HG03439 (cell line): Measurements from ENCODE around the gene DENND1A.
"Not testable (repeated sequence)": the region's sequence is repeated elsewhere in the genome, so short reads cannot be mapped to it uniquely, and the experiment has no call there.

ENCODE experiments used
- ATAC-seq: cut with Tn5 transposase; IDR thresholded peaks from one replicate; pipeline ENCODE4 v1.9.1; 2021; ENCODE audit warnings: mild to moderate bottlenecking, moderate library complexity; ENCODE audit not compliant: unreplicated experiment

The DENND1A gene

DNA sequence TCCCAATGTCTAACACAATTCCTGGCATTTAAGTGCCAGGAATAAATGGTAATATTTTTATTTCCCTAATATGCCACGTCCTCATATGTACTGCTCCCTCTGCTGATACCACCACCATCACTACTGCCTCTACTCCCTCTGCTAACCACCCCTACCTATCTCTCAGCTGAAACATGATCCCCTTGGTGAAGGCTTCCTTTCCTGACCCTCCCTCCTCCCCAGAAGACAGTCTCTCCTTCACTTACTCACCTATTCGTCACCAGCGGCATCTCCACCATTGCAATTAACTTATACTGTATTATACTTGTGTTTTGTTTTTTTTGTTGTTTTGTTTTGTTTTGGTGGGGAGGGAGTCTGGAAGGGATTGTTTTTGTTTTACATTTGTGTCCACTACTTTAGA, 4.8 kb downstream of the DENND1A start:
- ATAC-seq: no peak

DNA sequence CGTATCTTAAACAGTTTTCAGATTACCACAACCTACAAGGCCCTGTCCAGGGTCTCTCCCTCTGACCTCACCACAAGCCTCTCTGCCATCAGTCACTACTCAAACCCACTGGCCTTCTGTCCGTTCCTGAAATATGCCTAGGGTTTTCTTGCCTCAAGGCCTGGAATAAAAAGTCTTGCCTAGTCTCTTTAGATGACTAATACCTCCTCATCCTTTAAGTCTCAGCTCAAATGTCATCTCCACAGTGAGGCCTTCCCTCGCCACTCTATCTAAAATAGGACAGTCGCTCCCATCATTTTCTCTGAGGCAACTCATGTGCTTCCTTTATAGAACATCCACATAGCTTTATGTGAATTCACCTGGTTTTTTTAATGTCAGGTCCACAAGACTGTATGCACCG, 5.2 kb downstream of the DENND1A start:
- ATAC-seq: no peak

DNA sequence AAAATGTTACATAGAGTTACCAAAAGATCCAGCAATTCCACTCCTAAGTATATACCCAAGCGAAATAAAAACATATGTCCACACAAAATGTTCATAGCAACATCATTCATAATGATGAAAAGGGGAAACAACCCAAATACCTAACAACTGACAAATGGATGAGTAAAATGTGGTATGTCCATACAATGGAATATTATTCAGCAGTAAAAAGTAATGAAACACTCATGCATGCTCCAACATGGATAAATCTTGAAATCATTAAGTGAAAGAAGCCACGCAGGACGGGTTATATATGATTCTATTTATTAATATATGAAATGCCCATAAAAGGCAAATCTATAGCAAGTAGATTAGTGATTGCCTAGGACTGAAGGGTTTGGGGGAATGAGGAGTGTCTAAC, 6.0 kb downstream of the DENND1A start:
- no peak for ATAC-seq

DNA sequence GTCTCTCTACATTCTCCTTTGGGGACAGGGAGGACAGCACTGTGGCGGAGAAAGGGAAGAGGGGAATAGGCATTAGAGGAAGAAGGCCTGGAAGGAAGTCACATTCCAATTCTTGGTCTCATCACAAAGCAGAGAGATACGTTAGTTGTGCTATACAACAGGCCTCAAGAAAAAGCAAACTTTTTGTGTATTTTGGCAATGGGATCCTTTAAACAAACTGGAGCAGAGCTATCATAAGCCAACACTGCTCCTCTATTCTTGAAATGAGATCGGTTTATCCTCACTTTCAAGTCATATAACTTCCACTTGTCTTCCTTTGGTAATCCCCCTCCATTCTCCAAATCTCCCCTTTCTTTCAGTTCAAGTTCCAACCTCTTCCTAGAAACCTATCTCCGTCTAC, 6.5 kb downstream of the DENND1A start:
- ATAC-seq: no peak

DNA sequence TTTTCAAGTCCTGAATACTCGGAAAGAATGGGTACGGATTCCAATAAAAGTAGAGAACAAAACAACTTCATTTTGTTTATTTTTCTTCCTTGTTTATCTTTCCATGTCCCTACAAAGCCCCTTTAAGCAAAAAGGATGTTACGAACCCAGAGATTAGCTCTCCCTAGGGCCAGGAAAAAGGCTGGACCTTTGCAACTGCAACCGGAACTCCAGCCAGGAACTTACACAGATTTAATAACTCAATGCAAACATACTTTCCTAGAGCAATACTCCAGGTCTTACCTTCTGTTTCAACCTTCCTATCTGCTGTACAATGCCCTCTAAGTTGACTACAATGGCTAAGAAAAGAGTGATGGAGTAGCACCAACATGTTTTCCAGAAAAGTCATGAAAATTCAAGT, 7.0 kb downstream of the DENND1A start:
- no peak for ATAC-seq

DNA sequence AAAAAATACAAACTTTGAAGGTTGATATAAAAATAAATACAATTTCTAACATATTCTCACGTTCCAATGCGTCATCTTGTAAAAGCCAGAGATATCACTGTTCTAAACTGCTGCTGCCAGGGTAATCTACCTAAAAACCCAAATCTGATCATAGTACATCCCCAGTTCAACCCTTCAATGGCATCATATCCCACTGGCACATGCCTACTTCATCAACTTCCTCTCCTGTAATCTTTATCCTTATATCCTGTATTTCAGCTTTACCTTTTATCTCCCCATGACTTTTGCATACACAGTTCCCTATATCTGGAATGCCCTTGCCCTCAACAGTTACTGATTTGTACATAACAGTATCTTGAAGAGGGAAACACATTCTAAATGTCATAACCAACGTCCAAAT, 7.5 kb downstream of the DENND1A start:
- no peak for ATAC-seq

DNA sequence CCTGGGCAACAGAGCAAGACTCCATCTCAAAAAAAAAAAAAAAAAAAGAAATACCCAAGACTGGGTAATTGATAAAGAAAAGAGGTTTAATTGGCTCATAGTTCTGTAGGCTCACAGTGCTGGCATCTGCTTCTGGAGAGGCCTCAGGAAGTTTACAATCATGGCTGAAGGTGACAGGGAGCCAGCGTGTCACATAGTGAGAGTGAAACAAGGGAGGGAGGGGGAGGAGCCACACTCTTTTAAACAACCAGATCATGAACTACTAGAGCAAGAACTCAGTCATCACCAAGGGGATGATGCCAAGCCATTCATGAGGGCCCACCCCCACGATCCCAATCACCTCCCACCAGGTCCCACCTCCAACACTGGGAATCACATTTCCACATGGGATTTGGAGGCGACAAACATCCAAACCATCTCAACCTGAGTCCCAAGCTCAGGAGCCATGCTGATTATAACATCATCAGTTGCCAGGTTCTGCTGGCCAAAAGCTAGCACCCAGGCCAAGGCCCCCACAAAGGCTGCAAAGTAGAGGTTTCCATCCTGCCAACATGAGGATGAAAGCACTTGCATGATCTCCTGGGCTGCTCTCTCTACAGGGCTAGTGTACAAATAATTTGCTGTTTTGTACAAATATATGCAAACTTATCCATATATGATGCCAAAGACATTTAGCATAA, 15.3 kb downstream of the DENND1A start:
- no peak for ATAC-seq

DNA sequence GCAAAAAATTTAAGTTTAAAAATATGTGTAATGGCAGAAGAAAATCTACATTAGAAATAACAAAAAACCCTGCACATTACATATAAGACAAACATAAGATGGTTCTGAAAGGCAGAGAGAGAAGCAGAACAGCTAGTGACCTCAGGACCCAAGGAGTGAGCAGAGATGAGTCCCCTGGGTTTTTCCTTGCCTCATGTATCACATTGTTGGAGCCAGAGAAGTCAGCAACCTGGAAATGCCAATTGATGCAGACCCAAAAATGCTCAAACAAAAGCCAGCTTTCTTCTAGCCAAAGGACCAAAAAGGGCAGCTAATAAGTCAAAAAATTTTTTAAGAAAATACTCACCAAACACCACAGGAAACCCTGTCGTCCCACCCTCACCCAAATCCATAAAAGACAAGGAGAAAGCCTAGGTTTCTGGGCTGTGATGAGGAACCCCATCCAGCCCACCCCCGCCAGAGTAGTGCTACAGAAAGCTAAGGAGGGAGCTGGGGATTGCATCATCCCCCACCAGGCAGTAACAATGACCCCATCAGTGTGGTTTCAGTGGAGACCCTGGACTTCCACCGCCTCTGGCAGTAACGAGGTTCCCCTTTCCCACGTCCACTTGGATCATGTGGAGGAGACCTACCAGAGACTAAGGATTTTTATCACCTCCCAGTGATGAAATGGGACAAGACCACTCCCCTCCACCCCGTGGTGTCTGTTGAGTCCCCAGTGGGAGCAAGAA, 17.6 kb downstream of the DENND1A start:
- ATAC-seq: no peak

DNA sequence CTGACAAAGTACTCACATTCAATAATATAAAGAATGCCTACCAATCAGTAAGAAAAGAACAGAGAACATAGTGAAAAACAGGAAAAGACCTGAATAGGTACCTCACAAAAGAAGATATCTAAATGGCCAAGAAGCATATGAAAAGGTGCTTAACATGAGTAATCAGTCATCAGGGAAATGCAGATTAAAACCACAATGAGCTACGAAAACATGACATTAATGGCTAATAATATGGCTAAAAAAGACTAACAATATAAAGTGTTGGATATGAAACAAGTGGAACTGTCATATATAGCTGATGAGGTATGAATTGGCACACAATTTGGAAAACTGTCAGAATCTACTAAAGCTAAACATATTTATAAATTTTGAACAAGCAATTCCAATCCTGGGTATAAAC, 18.9 kb downstream of the DENND1A start:
- no peak for ATAC-seq

DNA sequence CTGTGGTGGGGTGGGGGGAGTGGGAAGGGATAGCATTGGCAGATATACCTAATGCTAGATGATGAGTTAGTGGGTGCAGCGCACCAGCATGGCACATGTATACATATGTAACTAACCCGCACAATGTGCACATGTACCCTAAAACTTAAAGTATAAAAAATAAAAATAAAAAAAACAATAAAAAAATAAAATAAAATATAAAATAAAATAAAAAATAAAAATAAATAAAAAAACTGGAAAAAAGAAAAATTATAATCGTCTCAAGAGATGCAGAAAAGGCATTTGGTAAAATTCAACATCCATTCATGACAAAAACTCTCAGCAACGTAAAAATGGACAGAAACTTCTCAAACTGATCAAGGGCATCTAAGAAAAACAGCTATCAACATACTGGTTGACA, 20.7 kb downstream of the DENND1A start:
- ATAC-seq: not testable (repeated sequence)

DNA sequence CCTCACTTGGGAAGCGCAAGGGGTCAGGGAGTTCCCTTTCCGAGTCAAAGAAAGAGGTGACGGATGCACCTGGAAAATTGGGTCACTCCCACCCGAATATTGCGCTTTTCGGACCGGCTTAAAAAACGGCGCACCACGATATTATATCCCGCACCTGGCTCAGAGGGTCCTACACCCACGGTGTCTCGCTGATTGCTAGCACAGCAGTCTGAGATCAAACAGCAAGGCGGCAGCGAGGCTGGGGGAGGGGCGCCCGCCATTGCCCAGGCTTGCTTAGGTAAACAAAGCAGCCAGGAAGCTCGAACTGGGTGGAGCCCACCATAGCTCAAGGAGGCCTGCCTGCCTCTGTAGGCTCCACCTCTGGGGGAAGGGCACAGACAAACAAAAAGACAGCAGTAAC, 26.4 kb downstream of the DENND1A start:
- ATAC-seq: not testable (repeated sequence)

DNA sequence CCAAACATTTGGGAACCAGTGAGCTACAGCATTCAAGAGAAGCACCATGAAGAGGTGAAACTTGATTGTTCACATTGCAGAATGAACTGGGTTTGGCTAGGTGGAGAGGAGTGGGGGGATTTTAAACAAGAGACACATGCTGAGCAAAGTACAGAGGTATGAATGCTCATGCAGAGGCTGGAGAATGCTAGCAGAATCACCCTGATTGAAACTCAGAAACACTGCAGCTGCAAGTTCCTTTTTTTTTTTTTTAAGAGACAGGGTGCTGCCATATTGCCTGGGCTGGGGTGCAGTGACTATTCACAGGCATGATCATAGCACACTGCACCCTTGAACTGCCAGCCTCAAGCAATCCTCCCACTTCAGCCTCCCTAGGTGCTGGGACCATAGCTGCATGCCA, 35.1 kb downstream of the DENND1A start:
- ATAC-seq: no peak

DNA sequence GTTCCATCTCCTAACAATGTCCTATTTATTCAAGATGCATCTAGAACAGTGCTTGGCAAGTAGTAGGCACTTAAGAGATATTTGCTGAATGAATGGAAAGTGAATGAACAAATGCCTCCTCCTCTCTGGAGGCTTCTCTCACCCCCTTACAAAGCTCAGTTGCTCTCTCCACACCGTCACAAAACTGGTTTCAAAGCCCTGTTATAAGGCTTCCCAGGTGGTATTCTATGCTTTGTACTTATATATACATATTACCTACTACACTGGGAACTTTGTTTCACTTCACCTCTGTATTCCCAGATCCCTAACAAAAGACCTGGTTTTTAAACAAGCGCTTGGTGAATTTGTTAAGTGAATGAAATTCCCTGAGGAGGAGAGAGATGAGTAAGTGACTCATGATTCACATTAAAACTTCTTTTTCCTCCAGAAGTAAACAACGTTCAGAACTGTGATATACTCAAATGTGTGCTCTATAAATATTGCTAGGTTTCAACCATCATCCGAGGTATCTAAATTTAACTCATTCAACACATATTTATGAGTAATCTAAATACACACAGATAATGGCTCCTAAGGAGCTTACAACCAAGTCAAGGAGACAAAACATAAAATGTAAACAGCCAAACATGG, 36.0 kb downstream of the DENND1A start:
- ATAC-seq: no peak

DNA sequence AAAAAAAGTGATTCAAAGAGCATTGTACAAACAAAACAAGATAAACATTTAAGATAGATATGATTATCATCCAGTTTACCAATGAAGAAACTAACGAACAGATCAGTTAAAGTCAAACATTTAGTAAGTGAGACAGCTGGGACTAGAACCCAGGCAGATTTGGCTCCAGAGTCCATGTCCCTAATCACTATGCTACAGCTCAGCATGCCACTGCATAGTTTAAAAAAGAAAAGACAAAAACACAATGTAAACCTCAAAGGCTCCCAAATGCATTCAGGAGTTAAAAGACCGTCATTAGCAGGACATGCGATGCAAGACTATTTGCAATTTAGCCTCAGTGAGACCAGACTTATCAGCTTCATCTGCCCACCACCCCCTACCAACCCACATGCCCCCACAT, 36.8 kb downstream of the DENND1A start:
- ATAC-seq: no peak

DNA sequence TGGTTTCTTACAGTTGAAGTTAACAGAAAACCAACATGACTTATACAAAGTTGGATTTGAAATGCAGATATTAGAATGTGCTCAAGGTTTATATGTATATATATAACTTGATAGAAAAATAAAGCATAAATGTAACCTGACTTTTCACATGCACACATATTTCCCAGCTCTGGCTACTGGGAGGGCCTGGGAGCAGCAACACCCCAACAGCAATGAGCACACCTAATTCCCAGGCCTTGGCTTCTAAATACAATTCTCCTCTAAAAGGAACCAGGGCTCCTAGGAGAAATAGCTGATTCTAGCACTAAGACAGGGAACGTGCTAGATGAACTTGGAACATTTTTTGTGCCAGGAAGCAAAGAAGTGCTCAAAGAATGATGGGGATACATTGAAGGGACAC, 42.1 kb downstream of the DENND1A start:
- no peak for ATAC-seq

DNA sequence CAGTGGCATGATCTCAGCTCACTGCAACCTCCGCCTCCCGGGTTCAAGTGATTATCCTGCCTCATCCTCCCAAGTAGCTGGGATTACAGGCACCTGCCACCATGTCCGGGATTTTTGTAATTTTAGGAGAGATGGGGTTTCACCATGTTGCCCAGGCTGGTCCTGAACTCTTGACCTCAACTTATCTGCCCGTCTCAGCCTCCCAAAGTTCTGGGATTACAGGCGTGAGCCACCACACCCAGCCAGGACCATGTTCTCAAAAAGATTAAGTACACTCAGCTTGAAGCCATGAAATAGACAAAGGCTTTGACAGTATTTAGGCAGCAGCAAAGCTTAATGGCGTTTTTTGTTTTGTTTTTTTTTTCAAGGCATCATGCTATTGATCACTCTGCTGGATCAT, 44.1 kb downstream of the DENND1A start:
- not testable (repeated sequence) for ATAC-seq

DNA sequence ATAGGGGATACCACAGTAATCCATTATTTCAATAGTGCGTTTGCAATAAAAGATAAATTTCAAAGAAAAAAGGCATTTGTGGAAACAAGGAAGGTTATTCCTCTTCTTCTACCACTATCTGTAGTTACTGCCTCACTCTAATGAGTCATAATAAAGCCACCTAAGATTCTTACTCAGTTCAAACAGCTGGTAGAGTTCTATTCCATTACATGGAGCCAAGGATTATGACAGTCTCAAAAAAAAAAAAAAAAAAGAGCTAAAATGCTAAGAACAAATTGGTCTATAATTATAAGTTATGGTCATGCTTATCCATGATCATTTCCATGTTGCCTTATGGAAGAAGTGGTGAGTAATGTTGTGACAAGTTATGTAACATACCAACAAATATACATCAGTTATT, 46.3 kb downstream of the DENND1A start:
- no peak for ATAC-seq

DNA sequence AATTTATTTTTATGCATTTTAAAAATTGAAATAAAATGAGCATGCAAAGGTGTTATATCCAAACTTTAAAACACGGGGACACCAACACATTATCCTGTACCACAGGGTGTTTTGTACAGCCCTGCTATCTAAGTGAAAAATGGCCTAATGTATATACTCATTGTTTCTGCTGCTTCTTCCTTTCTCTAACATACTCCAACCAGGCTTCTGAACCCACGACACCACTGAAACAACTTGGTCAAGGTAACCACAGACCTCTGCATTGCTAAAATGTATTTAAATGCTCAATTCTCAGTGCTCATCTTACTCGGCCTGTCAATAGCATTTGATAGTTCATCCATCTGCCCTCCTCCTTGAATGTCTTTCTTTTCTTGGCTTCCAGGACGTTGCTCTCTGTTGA, 48.3 kb downstream of the DENND1A start:
- ATAC-seq: no peak

DNA sequence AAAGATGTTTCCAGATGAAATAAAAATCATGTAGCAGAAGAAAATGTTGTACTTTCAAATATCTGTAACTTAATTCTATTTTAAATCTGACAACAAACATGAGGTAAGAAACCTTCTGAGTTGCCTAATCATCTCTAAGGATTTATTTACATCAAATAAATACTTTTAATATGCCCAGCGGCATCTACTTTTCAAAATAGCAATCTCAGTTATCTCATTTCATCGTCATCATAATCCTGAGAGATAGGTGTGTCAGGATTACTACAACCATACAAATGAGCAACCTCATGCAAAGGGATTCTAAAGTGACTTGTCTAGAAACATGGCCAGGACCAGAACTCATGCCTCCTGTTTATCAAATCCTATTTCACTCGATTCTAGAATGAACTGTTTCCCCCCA, 49.5 kb downstream of the DENND1A start:
- ATAC-seq: no peak

DNA sequence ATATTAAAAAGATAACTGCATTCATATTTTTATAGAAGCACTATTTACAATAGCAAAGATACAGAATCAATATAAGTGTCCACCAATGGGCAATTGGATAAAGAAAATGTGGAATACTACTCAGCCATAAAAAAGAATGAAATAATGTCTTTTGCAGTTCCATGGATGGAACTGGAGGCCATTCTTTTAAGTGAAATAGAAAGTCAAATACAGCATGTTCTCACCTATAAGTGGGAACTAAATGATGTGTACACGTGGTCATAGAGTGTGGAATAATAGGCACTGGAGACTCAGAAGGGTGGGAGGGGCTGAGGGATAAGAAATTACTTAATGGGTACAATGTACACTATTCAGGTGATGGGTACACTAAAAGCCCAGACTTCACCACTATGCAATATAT, 53.2 kb downstream of the DENND1A start:
- ATAC-seq: no peak

DNA sequence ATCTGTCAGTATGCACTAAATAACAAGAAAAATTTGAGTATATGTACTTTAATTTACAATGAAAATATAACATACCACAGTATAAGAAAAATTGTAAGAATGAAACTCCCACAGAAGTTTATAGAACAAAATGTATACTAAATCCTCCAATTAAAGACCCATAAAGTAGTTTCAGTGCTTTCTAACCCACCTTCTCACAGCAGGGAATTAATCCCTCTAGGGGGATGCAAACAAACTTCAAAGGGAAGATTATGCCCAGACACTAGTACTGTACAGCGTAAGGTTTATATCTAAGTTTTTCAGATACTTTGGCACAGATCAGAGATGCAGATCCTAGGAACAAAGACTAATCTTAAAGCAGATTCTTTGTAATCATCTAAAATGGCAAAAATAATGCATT, 57.2 kb downstream of the DENND1A start:
- no peak for ATAC-seq

DNA sequence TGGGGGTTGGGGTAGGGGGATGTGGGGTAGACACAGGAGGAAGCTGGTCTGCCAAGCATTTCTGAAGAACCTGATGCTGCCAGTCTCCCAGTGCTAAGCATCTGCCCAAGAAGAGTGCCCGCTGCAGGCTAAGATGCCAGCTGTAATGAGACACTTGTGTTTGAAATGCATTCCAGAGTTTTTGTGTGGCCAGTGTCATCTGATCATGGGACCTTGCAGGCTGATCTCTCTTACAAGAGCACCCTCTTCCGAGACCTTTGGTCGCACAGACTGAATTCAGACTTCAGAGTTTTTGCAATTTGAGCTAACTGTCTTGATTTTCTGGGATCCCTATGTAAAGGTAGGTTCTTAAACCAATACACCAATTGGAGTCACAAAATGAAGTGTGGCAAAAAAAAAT, 58.1 kb downstream of the DENND1A start:
- no peak for ATAC-seq
